Mesendoderm (in vitro differentiated cells): Measurements from ENCODE around the gene POLR3G.
A peak's percentile ranks its signal among the peaks of the same experiment; 100 is the strongest.

Source experiments
- DNase-seq: peaks from one replicate; pipeline ENCODE4 v3.0.0; 2013
- H2AK5ac ChIP-seq: 2 replicates; pipeline ENCODE4 v1.6.1; 2013; ENCODE audit warnings: low read length, inconsistent platforms
- H2BK120ac ChIP-seq: 2 replicates; pipeline ENCODE4 v1.6.1; 2013; ENCODE audit warnings: low read depth, mild to moderate bottlenecking, low read length, moderate library complexity, mixed read lengths
- H2BK15ac ChIP-seq: replicated peaks from 2 replicates; pipeline ENCODE4 v1.6.1; 2013; ENCODE audit warnings: low read depth, mild to moderate bottlenecking, moderate library complexity
- H2BK5ac ChIP-seq: 2 replicates; pipeline ENCODE4 v1.6.1; 2013; ENCODE audit warnings: low read length, inconsistent platforms
- H3K18ac ChIP-seq: 2 replicates; pipeline ENCODE4 v1.6.1; 2013; ENCODE audit warnings: mild to moderate bottlenecking, low read length, mixed read lengths
- H3K23ac ChIP-seq: one replicate; pipeline ENCODE4 v1.6.1; 2013; ENCODE audit warnings: low read length
- H3K27ac ChIP-seq: 2 replicates; pipeline ENCODE4 v1.5.1; 2013; ENCODE audit warnings: low read depth, mild to moderate bottlenecking, inconsistent platforms, low read length, moderate library complexity
- H3K27me3 ChIP-seq: 2 replicates; pipeline ENCODE4 v1.6.1; 2013; ENCODE audit warnings: low read length, control low read depth, mild to moderate bottlenecking, inconsistent platforms; ENCODE audit not compliant: insufficient read depth, poor library complexity
- H3K36me3 ChIP-seq: 2 replicates; pipeline ENCODE4 v1.6.1; 2013; ENCODE audit warnings: low read length, inconsistent platforms; ENCODE audit not compliant: control insufficient read depth, insufficient read depth
- H3K4ac ChIP-seq: one replicate; pipeline ENCODE4 v1.6.1; 2013; ENCODE audit warnings: low read depth, mild to moderate bottlenecking, low read length, moderate library complexity
- H3K4me1 ChIP-seq: 2 replicates; pipeline ENCODE4 v1.6.1; 2013; ENCODE audit warnings: low read depth, low read length, inconsistent platforms; ENCODE audit not compliant: control insufficient read depth
- H3K4me2 ChIP-seq: 2 replicates; pipeline ENCODE4 v1.6.1; 2013; ENCODE audit warnings: low read length
- H3K4me3 ChIP-seq: 2 replicates; pipeline ENCODE4 v1.5.1; 2013; ENCODE audit warnings: mild to moderate bottlenecking, low read length
- H3K56ac ChIP-seq: one replicate; pipeline ENCODE4 v1.6.1; 2013; ENCODE audit warnings: low read length
- H3K79me1 ChIP-seq: 2 replicates; pipeline ENCODE4 v1.6.1; 2013; ENCODE audit warnings: low read length, inconsistent platforms
- H3K79me2 ChIP-seq: 2 replicates; pipeline ENCODE4 v1.6.1; 2013; ENCODE audit warnings: mild to moderate bottlenecking, low read length; ENCODE audit not compliant: control insufficient read depth, insufficient read depth
- H3K9ac ChIP-seq: 2 replicates; pipeline ENCODE4 v1.6.1; 2013; ENCODE audit warnings: low read length, inconsistent platforms
- H4K5ac ChIP-seq: one replicate; pipeline ENCODE4 v1.6.1; 2013; ENCODE audit warnings: low read length
- H4K8ac ChIP-seq: one replicate; pipeline ENCODE4 v1.6.1; 2013; ENCODE audit warnings: low read depth, mild to moderate bottlenecking, control low read depth, low read length, moderate library complexity
- WGBS: extraction: QIAGEN DNeasy Blood & Tissue Kit; methylation state at CpG from one replicate; pipeline ENCODE4 v1.1.7; 2013; ENCODE audit warnings: low lambda C conversion rate, missing lambda C conversion rate; ENCODE audit not compliant: insufficient coverage; ENCODE audit errors: extremely low coverage; 5-methylcytosine and 5-hydroxymethylcytosine counted together

POLR3G gene

GRCh38 chr5:90528601-90529193 is 54.0 kb downstream of the POLR3G start:
- no CpG with 5 or more reads among the region's 18 CpGs for WGBS
- no peak overlapping the region for H2BK120ac ChIP-seq
- peak; percentile 51 for DNase-seq

GRCh38 chr5:90529194-90529938 is 54.7 kb downstream of the POLR3G start, which contains the start of gene LYSMD3:
TSS of gene LYSMD3 (minus strand) at chr5:90529584. CDS start at chr5:90525289, 4,295 bp downstream.
- Histone ChIP-seq H3K36me3 (no peaks in the 10 kb centered on the region), H2AK5ac (no peak within 1 kb of the TSS), H3K9ac (peak within 1 kb of the TSS; percentile 97), H3K4ac (peak within 1 kb of the TSS; percentile 73), H4K8ac (no peak within 1 kb of the TSS), H3K4me3 (peak within 1 kb of the TSS; percentile 89), H3K27me3 (no peaks in the 10 kb centered on the region), H2BK120ac (no peak within 1 kb of the TSS), H2BK15ac (no peak within 1 kb of the TSS), H3K18ac (peak within 1 kb of the TSS; percentile 29), H3K4me2 (peak within 1 kb of the TSS; percentile 85), H3K79me2 (peaks cover 7% of the 10 kb centered on the region), H3K56ac (peak within 1 kb of the TSS; percentile 99), H3K27ac (peak within 1 kb of the TSS; percentile 51), H3K4me1 (no peaks in the 10 kb centered on the region), H2BK5ac (peak within 1 kb of the TSS; percentile 72), H4K5ac (no peak within 1 kb of the TSS), H3K23ac (peak within 1 kb of the TSS; percentile 92), H3K79me1 (no peaks in the 10 kb centered on the region)
- WGBS = no CpG with 5 or more reads among the region's 64 CpGs
- DNase-seq = peak; percentile 98

More at GRCh38 chr5:90528601-90529193, 54.0 kb downstream of the POLR3G start:
- Histone ChIP-seq H3K4me1 (no peaks in the 10 kb centered on the region), H2AK5ac (no peak overlapping the region), H3K9ac (peak overlapping the region; percentile 89), H3K36me3 (no peaks in the 10 kb centered on the region), H4K5ac (no peak overlapping the region), H4K8ac (no peak overlapping the region), H3K18ac (no peak overlapping the region), H3K4ac (no peak overlapping the region), H3K79me2 (peaks cover 7% of the 10 kb centered on the region), H3K27me3 (no peaks in the 10 kb centered on the region), H3K23ac (no peak overlapping the region), H2BK15ac (no peak overlapping the region), H2BK5ac (no peak overlapping the region), H3K56ac (peak overlapping the region; percentile 95), H3K27ac (no peak overlapping the region), H3K4me2 (peak overlapping the region; percentile 45), H3K79me1 (no peaks in the 10 kb centered on the region), H3K4me3 (peak overlapping the region; percentile 41)

- Histone ChIP-seq H2AK5ac (no peak overlapping the region), H3K27ac (peak overlapping the region; percentile 51), H3K79me2 (peaks cover 7% of the 10 kb centered on the region), H3K23ac (peak overlapping the region; percentile 92), H2BK15ac (no peak overlapping the region), H3K4me3 (peak overlapping the region; percentile 89), H3K36me3 (no peaks in the 10 kb centered on the region), H3K56ac (peak overlapping the region; percentile 99), H3K18ac (peak overlapping the region; percentile 29), H3K4me1 (no peaks in the 10 kb centered on the region), H3K4ac (peak overlapping the region; percentile 63), H4K8ac (no peak overlapping the region), H3K9ac (peak overlapping the region; percentile 97), H3K4me2 (peak overlapping the region; percentile 85), H4K5ac (no peak overlapping the region), H2BK5ac (peak overlapping the region; percentile 72), H3K79me1 (no peaks in the 10 kb centered on the region), H2BK120ac (no peak overlapping the region), H3K27me3 (no peaks in the 10 kb centered on the region)
- DNase-seq = peak; percentile 89
- WGBS = no CpG with 5 or more reads among the region's 13 CpGs
Observed at GRCh38 chr5:90529939-90530677, 55.4 kb downstream of the POLR3G start.

- no peaks in the 10 kb centered on the region for H3K27me3 ChIP-seq
- H3K27ac ChIP-seq = no peak overlapping the region
- H3K79me2 ChIP-seq = peaks cover 7% of the 10 kb centered on the region
- no peak overlapping the region for H2BK120ac ChIP-seq
- H3K23ac ChIP-seq = no peak overlapping the region
- no peaks in the 10 kb centered on the region for H3K79me1 ChIP-seq
- no peak overlapping the region for H2AK5ac ChIP-seq
- no peak overlapping the region for H2BK5ac ChIP-seq
- no peak overlapping the region for H3K4ac ChIP-seq
- no peak overlapping the region for H2BK15ac ChIP-seq
- no peak overlapping the region for H4K8ac ChIP-seq
- H3K9ac ChIP-seq = no peak overlapping the region
- no peak overlapping the region for H3K18ac ChIP-seq
- no peaks in the 10 kb centered on the region for H3K36me3 ChIP-seq
- H3K56ac ChIP-seq = no peak overlapping the region
- 100% methylated on average over 1 of the region's 9 CpGs for WGBS
- H3K4me2 ChIP-seq = no peak overlapping the region
- DNase-seq = no peak
- H3K4me1 ChIP-seq = no peaks in the 10 kb centered on the region
- no peak overlapping the region for H4K5ac ChIP-seq
- no peak overlapping the region for H3K4me3 ChIP-seq
Observed at GRCh38 chr5:90530736-90531487, 56.2 kb downstream of the POLR3G start.

GRCh38 chr5:90533794-90534193 is 59.1 kb downstream of the POLR3G start:
- H3K56ac ChIP-seq = no peak overlapping the region
- H2BK5ac ChIP-seq = no peak overlapping the region
- H2BK120ac ChIP-seq = no peak overlapping the region
- no peak overlapping the region for H3K4ac ChIP-seq
- H3K79me1 ChIP-seq = no peaks in the 10 kb centered on the region
- DNase-seq = no peak
- no peak overlapping the region for H2BK15ac ChIP-seq
- no peak overlapping the region for H3K9ac ChIP-seq
- H2AK5ac ChIP-seq = no peak overlapping the region
- no peak overlapping the region for H4K8ac ChIP-seq
- WGBS = no CpG with 5 or more reads among the region's 3 CpGs
- H3K4me3 ChIP-seq = no peak overlapping the region
- H3K18ac ChIP-seq = no peak overlapping the region
- no peak overlapping the region for H4K5ac ChIP-seq
- H3K4me2 ChIP-seq = no peak overlapping the region
- H3K79me2 ChIP-seq = peaks cover 1% of the 10 kb centered on the region
- H3K23ac ChIP-seq = no peak overlapping the region
- no peaks in the 10 kb centered on the region for H3K36me3 ChIP-seq
- no peaks in the 10 kb centered on the region for H3K27me3 ChIP-seq
- H3K27ac ChIP-seq = no peak overlapping the region
- H3K4me1 ChIP-seq = no peaks in the 10 kb centered on the region
